A549 (cell line): ENCODE results near the gene GRIP1. TPM values are rescaled to one million over a fixed set of nuclear protein-coding genes. Genes with fewer than 3 reads are reported as not detected.

ENCODE experiments used
- ATAC-seq, 2 experiments: fragments of 200-7000 bp in 1 of 2; fragments of >200 bp in 1 of 2; cut with Nextera tagmentation in 1 of 2; cut with Tn5 transposase in 1 of 2; 3 replicates each; pipeline versions ENCODE4 v1.8.0 to v1.9.1; 2018 to 2020; ENCODE audit warnings: mild to moderate bottlenecking in 1 of 2, moderate library complexity in 1 of 2
- CTCF ChIA-PET: fragments of 300-600 bp; sonication (Branson Sonifier 250); formaldehyde crosslinking; extraction: SDS; loops from one replicate; lab custom pipeline; 2021; ENCODE audit warnings: antibody characterized with exemption, inconsistent platforms; lab: Yijun Ruan, JAX
- POLR2A ChIA-PET: fragments of 350-600 bp; formaldehyde crosslinking; extraction: SDS; loops from one replicate; lab custom pipeline; 2021; ENCODE audit warnings: antibody characterized with exemption, inconsistent platforms; lab: Yijun Ruan, JAX
- DNase-seq, 2 experiments: peaks; one replicate each; pipeline versions ENCODE4 v3.0.0 to v3.0.0-alpha.2; 2011 to 2016; ENCODE audit warnings: low read depth in 1 of 2, low spot score in 1 of 2
- FAIRE-seq: peaks from 2 replicates; lab custom pipeline; 2011; peaks lifted over from hg19 to GRCh38; lab: Jason Lieb, UNC
- H3K27ac ChIP-seq, 2 experiments: fragments of >200 bp; sonication (Bioruptor Twin); formaldehyde crosslinking; 3 replicates each; pipeline ENCODE4 v1.5.1; 2016 to 2017
- H3K4me1 ChIP-seq: fragments of >200 bp; sonication (Bioruptor Twin); formaldehyde crosslinking; 3 replicates; pipeline ENCODE4 v1.6.1; 2016
- H3K4me2 ChIP-seq: fragments of >200 bp; sonication (Bioruptor Twin); formaldehyde crosslinking; 3 replicates; pipeline ENCODE4 v1.6.1; 2016
- H3K4me3 ChIP-seq: fragments of >200 bp; sonication (Bioruptor Twin); formaldehyde crosslinking; 3 replicates; pipeline ENCODE4 v1.5.1; 2016
- H3K9me3 ChIP-seq: fragments of >200 bp; sonication (Bioruptor Twin); formaldehyde crosslinking; 3 replicates; pipeline ENCODE4 v1.6.1; 2016
- BCL3 ChIP-seq: fragments of >200 bp; sonication (Bioruptor Twin); formaldehyde crosslinking; IDR thresholded peaks from 3 replicates; pipeline ENCODE4 v1.6.1; 2016
- BHLHE40 ChIP-seq: IDR thresholded peaks from 2 replicates; pipeline ENCODE4 v1.6.1; 2012; ENCODE audit warnings: low read depth, low read length, inconsistent platforms
- CHD4 ChIP-seq: fragments of 200-600 bp; sonication (generic); IDR thresholded peaks from 2 replicates; pipeline ENCODE4 v1.6.1; 2016; ENCODE audit warnings: antibody characterized with exemption, mild to moderate bottlenecking, borderline replicate concordance
- EHF ChIP-seq: fragments of 250-450 bp; sonication (Bioruptor Pico); IDR thresholded peaks from 2 replicates; pipeline ENCODE4 v1.5.0; 2020; ENCODE audit warnings: mild to moderate bottlenecking
- EHMT2 ChIP-seq: fragments of 200-600 bp; sonication (generic); IDR thresholded peaks from 2 replicates; pipeline ENCODE4 v1.6.1; 2016; ENCODE audit warnings: antibody characterized with exemption, low read depth, mild to moderate bottlenecking, moderate library complexity
- ELK1 ChIP-seq: fragments of 150-350 bp; IDR thresholded peaks from 2 replicates; pipeline ENCODE4 v1.6.1; 2014; ENCODE audit warnings: low read depth, mild to moderate bottlenecking, low read length
- ESRRA ChIP-seq: fragments of 150-350 bp; IDR thresholded peaks from 2 replicates; pipeline ENCODE4 v1.6.1; 2014; ENCODE audit warnings: mild to moderate bottlenecking, low read length, borderline replicate concordance
- FOSB ChIP-seq: fragments of 250-450 bp; sonication (Bioruptor Pico); IDR thresholded peaks from 2 replicates; pipeline ENCODE4 v1.5.0; 2020; ENCODE audit warnings: mild to moderate bottlenecking, moderate library complexity
- GATA3 ChIP-seq: IDR thresholded peaks from 2 replicates; pipeline ENCODE4 v1.6.1; 2012; ENCODE audit warnings: borderline replicate concordance
- HEYL ChIP-seq: fragments of 250-450 bp; sonication (Bioruptor Pico); IDR thresholded peaks from 2 replicates; pipeline ENCODE4 v1.8.0; 2021; ENCODE audit warnings: mild to moderate bottlenecking, moderate library complexity
- HOXA7 ChIP-seq: fragments of 250-450 bp; sonication (Bioruptor Pico); IDR thresholded peaks from 2 replicates; pipeline ENCODE4 v1.5.0; 2020; ENCODE audit warnings: mild to moderate bottlenecking, moderate library complexity
- HOXB13 ChIP-seq: fragments of 250-450 bp; sonication (Bioruptor Pico); IDR thresholded peaks from 2 replicates; pipeline ENCODE4 v1.5.0; 2020; ENCODE audit warnings: low read depth, mild to moderate bottlenecking, moderate library complexity
- HOXB5 ChIP-seq: fragments of 250-450 bp; sonication (Bioruptor Pico); IDR thresholded peaks from 2 replicates; pipeline ENCODE4 v1.5.0; 2020; ENCODE audit warnings: mild to moderate bottlenecking, moderate library complexity
- JUNB ChIP-seq: fragments of >200 bp; sonication (Bioruptor Twin); formaldehyde crosslinking; IDR thresholded peaks from 2 replicates; pipeline ENCODE4 v1.6.1; 2016
- KDM1A ChIP-seq: fragments of 200-600 bp; sonication (generic); IDR thresholded peaks from 2 replicates; pipeline ENCODE4 v1.6.1; 2016; ENCODE audit warnings: low read depth, mild to moderate bottlenecking
- KDM5A ChIP-seq: fragments of 200-600 bp; sonication (generic); IDR thresholded peaks from 2 replicates; pipeline ENCODE4 v1.6.1; 2016; ENCODE audit warnings: antibody characterized with exemption, mild to moderate bottlenecking
- MAZ ChIP-seq: fragments of 150-350 bp; IDR thresholded peaks from 2 replicates; pipeline ENCODE4 v1.6.1; 2014; ENCODE audit warnings: antibody characterized with exemption, low read depth, low read length, borderline replicate concordance
- MYC ChIP-seq: IDR thresholded peaks from 2 replicates; pipeline ENCODE4 v1.6.1; 2012; ENCODE audit warnings: mild to moderate bottlenecking, inconsistent platforms, low read length, improper control_type of control experiment, borderline replicate concordance
- PBX3 ChIP-seq: IDR thresholded peaks from 2 replicates; pipeline ENCODE4 v1.6.1; 2012
- PHF8 ChIP-seq: fragments of 200-600 bp; sonication (generic); IDR thresholded peaks from 2 replicates; pipeline ENCODE4 v1.6.1; 2016; ENCODE audit warnings: low read depth, mild to moderate bottlenecking, antibody characterized with exemption, moderate library complexity, borderline replicate concordance
- RAD21 ChIP-seq, 2 experiments: fragments of >200 bp in 1 of 2; sonication (Bioruptor Twin) in 1 of 2; formaldehyde crosslinking in 1 of 2; IDR thresholded peaks in 1 of 2; conservative IDR thresholded peaks in 1 of 2; 2 replicates in 1 of 2; 3 replicates in 1 of 2; pipeline ENCODE4 v1.6.1; 2012 to 2018; ENCODE audit warnings: inconsistent platforms in 1 of 2
- RARB ChIP-seq: fragments of 250-450 bp; sonication (Bioruptor Pico); IDR thresholded peaks from 2 replicates; pipeline ENCODE4 v1.8.0; 2021; ENCODE audit warnings: mild to moderate bottlenecking, moderate library complexity
- RFX5 ChIP-seq: fragments of 450-650 bp; IDR thresholded peaks from 2 replicates; pipeline ENCODE4 v1.7.1; 2014; ENCODE audit warnings: antibody characterized with exemption, mild to moderate bottlenecking, moderate library complexity
- RNF2 ChIP-seq: fragments of 200-600 bp; sonication (generic); IDR thresholded peaks from 2 replicates; pipeline ENCODE4 v1.6.1; 2016; ENCODE audit warnings: low read depth, mild to moderate bottlenecking, antibody characterized with exemption, moderate library complexity, borderline replicate concordance
- SMC3 ChIP-seq: fragments of >200 bp; sonication (Bioruptor Twin); formaldehyde crosslinking; IDR thresholded peaks from 3 replicates; pipeline ENCODE4 v1.6.1; 2018; ENCODE audit warnings: inconsistent platforms
- TP53 ChIP-seq: fragments of 250-450 bp; sonication (Bioruptor Pico); IDR thresholded peaks from 2 replicates; pipeline ENCODE4 v1.5.0; 2021; ENCODE audit warnings: mild to moderate bottlenecking, moderate library complexity
- ZC3H11A ChIP-seq: fragments of 450-650 bp; IDR thresholded peaks from 2 replicates; pipeline ENCODE4 v1.6.1; 2014; ENCODE audit warnings: antibody characterized with exemption, mild to moderate bottlenecking
- ZFP36 ChIP-seq: fragments of 450-650 bp; IDR thresholded peaks from 2 replicates; pipeline ENCODE4 v1.6.1; 2014; ENCODE audit warnings: borderline replicate concordance; ENCODE audit not compliant: partially characterized antibody
- ZNF302 ChIP-seq: fragments of 250-450 bp; sonication (Bioruptor Pico); IDR thresholded peaks from 2 replicates; pipeline ENCODE4 v1.9.0; 2021; ENCODE audit warnings: inconsistent platforms, mild to moderate bottlenecking, moderate library complexity
- WGBS: methylation state at CpG from one replicate; pipeline ENCODE4 v1.1.6; 2017; ENCODE audit errors: missing lambda C conversion rate; 5-methylcytosine and 5-hydroxymethylcytosine counted together
- polyA plus RNA-seq, 4 experiments: library from polyadenylated mRNA; depleted of rRNA in 3 of 4; stranded (reverse); fragments of >200 nt; fragmentation: RNase III in 1 of 4; extraction: RNeasy Plus Mini Kit Qiagen cat#74134 plus additional on column Dnase treatment in 1 of 4; gene quantifications; 2 replicates in 3 of 4; 3 replicates in 1 of 4; pipeline ENCODE4 v1.2.3, GENCODE V29; 2011 to 2017

Gene GRIP1
- polyA plus RNA-seq, 2 of the 4 experiments (the other 2 are of a cell fraction), result 4.6 to 5.8 TPM

- TF ChIP-seq HOXB5 (CRISPR knock-in tag) (no peak), PHF8 (no peak), CHD4 (no peak), HOXB13 (CRISPR knock-in tag) (no peak), SMC3 (no peak), HOXA7 (CRISPR knock-in tag) (no peak), TP53 (CRISPR knock-in tag) (no peak)
Observed at GRCh38 chr12:66612090-66612775, 66.6 kb downstream of the GRIP1 start (continued).

- ChIA-PET POLR2A (no interaction called here), CTCF (interaction anchor here (1.3 kb wide), 1 partner anchor 19 kb away, joined by 4 read pairs; no protein-coding TSS in a partner anchor)
- ATAC-seq, result no peak
- Histone ChIP-seq H3K4me3 (no peak overlapping the region), H3K4me2 (no peak overlapping the region), H3K4me1 (no peaks in the 10 kb centered on the region), H3K9me3 (no peaks in the 10 kb centered on the region), H3K27ac (no peak overlapping the region)
- TF ChIP-seq BCL3, result no peak
- TF ChIP-seq FOSB (CRISPR knock-in tag), result no peak
- TF ChIP-seq ELK1, result no peak
- no peak for TF ChIP-seq ESRRA
- TF ChIP-seq JUNB, result no peak
- TF ChIP-seq EHMT2, result no peak
- TF ChIP-seq RFX5, result no peak
- TF ChIP-seq MAZ, result no peak
- TF ChIP-seq ZC3H11A, result no peak
- no peak for TF ChIP-seq SMC3
- no peak for TF ChIP-seq EHF
- TF ChIP-seq HEYL (CRISPR knock-in tag), result no peak
- no peak for TF ChIP-seq PHF8
- no peak for TF ChIP-seq ZNF302 (CRISPR knock-in tag)
- no peak for TF ChIP-seq RARB (CRISPR knock-in tag)
- DNase-seq, result no peak
- FAIRE-seq, result no peak
Observed at GRCh38 chr12:66607147-66607546, 71.7 kb downstream of the GRIP1 start.

- DNase-seq (no peak), ATAC-seq (no peak), FAIRE-seq (no peak)
- no peak overlapping the region for H3K4me2 ChIP-seq
- no peaks in the 10 kb centered on the region for H3K4me1 ChIP-seq
- no peaks in the 10 kb centered on the region for H3K9me3 ChIP-seq
- ChIA-PET POLR2A (no interaction called here), CTCF (no interaction called here)
- H3K27ac ChIP-seq, result no peak overlapping the region
- H3K4me3 ChIP-seq, result no peak overlapping the region
- WGBS, result 48% methylated on average over 5 of the region's 5 CpGs
- TF ChIP-seq RARB (CRISPR knock-in tag) (no peak), ELK1 (no peak), PHF8 (no peak), RAD21 (conservative IDR thresholded peaks at IDR 0.05 in 1 of 2, IDR thresholded peaks at IDR 0.05 in 1 of 2) (no peak), ZFP36 (no peak), BHLHE40 (no peak), KDM1A (no peak), RFX5 (no peak), BCL3 (no peak), RNF2 (no peak), JUNB (no peak), KDM5A (no peak), PBX3 (no peak), EHF (no peak), SMC3 (no peak), MYC (no peak), GATA3 (no peak)
Observed at GRCh38 chr12:66605293-66605692, 73.6 kb downstream of the GRIP1 start.
